Kidney epithelial cell (primary cell): ENCODE data around the gene POC5. TPM values are rescaled to one million over a fixed set of nuclear protein-coding genes. Genes with fewer than 3 reads are reported as not detected.

Experiments
- DNase-seq: peaks from one replicate; pipeline ENCODE4 v3.0.0-alpha.2; 2010; ENCODE audit warnings: low read depth
- H3K27me3 ChIP-seq: 2 replicates; pipeline ENCODE4 v1.6.0; 2011; ENCODE audit warnings: low read length; ENCODE audit not compliant: control insufficient read depth, insufficient read depth
- H3K36me3 ChIP-seq: 2 replicates; pipeline ENCODE4 v1.5.1; 2011; ENCODE audit warnings: low read length; ENCODE audit not compliant: control insufficient read depth, insufficient read depth
- H3K4me3 ChIP-seq: 2 replicates; pipeline ENCODE4 v1.5.1; 2011; ENCODE audit warnings: low read depth, mild to moderate bottlenecking, control low read depth, low read length
- total RNA-seq: library from RNA; depleted of rRNA; stranded (reverse); fragments of >200 nt; gene quantifications from 2 replicates; pipeline ENCODE4 v1.2.3, GENCODE V29; 2015
- TF ChIP-seq, protein P1 (sequence below): IDR thresholded peaks from 2 replicates; pipeline ENCODE4 v1.5.1; 2011; ENCODE audit warnings: mild to moderate bottlenecking, moderate library complexity, low read length, control low read depth, inconsistent platforms; ENCODE audit not compliant: insufficient read depth, poor library complexity, severe bottlenecking

The POC5 gene
- total RNA-seq, 1 donor from 2014 or later, result 20.6 TPM

DNA sequence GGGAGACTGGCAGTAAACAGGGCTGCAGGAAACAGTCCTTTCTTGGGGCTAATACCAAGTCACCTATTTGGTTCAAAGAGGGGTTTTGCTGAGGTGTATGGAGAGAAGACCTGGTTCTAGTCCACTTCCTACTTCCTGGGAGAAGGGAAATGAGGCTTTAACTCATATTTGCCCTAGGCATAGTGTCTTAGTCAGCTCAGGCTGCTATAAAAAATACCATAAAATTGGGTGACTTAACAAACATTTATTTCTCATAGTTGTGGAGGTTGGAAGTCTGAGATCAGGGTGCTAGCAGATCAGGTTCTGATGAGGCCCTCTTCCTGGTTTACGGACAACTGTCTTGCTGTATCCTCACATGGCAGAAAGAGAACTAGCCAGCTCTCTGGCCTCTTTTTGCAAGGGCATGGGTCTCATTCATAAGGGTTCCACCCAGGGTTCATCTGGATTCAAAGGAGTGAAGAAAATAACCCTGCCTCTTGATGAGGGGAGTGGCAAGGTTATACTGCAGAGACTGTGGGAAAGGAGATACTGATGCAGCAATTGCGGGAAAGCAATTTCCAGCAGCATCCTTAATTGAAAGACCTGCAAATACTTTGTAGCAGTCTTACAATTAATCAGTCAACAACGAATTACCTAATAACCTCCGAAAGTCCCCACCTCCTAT, 65.5 kb downstream of the POC5 start:
- TF ChIP-seq, protein P1, sequence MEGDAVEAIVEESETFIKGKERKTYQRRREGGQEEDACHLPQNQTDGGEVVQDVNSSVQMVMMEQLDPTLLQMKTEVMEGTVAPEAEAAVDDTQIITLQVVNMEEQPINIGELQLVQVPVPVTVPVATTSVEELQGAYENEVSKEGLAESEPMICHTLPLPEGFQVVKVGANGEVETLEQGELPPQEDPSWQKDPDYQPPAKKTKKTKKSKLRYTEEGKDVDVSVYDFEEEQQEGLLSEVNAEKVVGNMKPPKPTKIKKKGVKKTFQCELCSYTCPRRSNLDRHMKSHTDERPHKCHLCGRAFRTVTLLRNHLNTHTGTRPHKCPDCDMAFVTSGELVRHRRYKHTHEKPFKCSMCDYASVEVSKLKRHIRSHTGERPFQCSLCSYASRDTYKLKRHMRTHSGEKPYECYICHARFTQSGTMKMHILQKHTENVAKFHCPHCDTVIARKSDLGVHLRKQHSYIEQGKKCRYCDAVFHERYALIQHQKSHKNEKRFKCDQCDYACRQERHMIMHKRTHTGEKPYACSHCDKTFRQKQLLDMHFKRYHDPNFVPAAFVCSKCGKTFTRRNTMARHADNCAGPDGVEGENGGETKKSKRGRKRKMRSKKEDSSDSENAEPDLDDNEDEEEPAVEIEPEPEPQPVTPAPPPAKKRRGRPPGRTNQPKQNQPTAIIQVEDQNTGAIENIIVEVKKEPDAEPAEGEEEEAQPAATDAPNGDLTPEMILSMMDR, result no peak
- Histone ChIP-seq H3K4me3 (no peak overlapping the region), H3K36me3 (no peaks in the 10 kb centered on the region), H3K27me3 (no peaks in the 10 kb centered on the region)
- no peak for DNase-seq

DNA sequence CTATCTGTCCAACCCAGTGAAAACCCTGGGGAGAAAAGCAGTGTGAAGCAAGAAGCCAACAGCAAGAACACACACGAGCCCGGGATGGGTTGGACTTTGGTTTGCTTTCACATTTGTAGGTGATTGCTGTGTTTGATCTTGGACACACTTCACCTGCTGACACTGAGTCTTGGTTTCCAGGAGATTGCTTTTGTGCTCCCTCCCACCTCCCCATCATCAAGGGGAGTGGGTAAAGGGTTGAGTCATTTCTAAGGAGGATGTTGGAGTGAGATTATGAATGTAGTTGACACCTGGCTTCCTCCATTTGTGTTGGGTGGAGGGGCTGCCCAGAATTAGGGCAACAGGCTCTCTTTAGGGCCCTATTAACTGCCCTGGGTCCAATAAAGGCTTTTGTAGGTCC, 68.5 kb downstream of the POC5 start:
- H3K27me3 ChIP-seq, result no peaks in the 10 kb centered on the region
- no peak overlapping the region for H3K4me3 ChIP-seq
- TF ChIP-seq, protein P1, result no peak
- H3K36me3 ChIP-seq, result no peaks in the 10 kb centered on the region
- no peak for DNase-seq

DNA sequence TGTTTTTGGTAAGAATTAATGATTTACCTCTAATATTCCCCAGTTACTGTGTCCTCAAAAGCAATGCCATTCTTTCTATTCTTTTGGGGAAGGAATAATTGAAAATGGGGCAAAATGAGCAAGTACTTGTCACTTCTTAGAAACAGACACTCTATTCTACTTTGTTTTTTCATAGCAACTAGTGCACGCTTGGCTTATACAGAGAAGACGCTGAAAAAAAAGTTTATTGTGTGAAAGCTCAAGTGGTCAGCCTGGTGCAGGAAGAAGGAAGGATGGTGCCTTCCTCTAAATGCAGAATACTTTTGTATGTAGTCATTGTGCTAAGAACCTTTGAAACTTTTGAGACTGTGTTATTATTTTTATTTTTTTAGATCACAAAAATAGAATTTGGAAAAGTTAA, 76.4 kb downstream of the POC5 start:
- no peaks in the 10 kb centered on the region for H3K27me3 ChIP-seq
- no peak overlapping the region for H3K4me3 ChIP-seq
- no peaks in the 10 kb centered on the region for H3K36me3 ChIP-seq
- DNase-seq, result no peak
- TF ChIP-seq, protein P1, result no peak

DNA sequence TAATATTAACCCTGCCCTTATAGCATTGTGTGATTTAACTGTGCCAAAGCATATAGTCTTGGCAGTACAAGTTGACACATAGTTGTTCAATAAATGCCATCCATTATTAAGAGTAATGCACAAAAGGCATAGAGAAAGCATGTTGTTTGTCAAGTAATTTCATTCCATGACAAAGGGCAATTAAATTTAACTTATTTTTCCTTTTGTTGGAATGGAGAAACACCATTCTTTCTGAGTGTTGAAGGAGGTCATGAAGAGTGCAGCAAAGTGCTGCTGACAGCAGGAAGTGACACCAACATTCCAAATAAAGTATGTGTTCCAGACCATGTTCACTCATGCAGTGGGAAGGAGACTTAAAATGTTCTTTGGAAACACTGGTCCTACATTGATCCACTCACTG, 76.8 kb downstream of the POC5 start:
- Histone ChIP-seq H3K4me3 (no peak overlapping the region), H3K27me3 (no peaks in the 10 kb centered on the region), H3K36me3 (no peaks in the 10 kb centered on the region)
- TF ChIP-seq, protein P1, result no peak
- peak; percentile 42 for DNase-seq

DNA sequence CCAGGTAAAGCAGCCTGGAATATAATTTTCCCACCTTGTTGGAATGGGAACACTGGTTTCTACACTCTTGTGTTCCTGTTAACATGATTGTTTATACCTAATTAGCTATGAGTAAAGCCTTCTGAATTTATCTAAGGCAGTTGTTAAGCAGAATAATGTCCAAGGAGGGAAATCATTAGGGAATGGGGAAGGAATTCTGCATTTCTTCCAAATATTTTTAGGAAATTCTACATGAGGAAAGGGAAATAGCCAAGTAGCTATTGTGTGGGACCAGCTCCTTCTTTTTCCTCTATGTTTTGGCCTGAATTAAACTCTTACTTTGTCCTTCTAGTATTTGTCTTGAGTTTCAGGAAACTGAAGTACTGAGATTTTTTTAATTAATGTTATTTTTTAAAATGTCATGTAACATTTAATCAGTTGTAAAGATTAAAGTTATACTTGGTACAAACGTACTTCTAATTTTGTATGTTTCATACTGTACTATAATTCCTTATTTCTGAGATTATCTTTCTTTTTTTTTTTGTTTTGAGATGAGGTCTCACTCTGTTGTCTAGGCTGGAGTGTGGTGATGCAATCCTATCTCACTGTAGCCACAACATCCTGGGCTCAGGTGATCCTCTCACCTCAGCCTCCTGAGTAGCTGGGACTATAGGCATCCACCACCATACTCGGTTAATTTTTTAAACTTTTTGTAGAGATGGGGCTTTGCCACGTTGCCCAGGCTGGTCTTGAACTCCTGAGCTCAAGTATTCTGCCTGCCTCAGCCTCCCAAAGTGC, 77.5 kb downstream of the POC5 start:
- H3K36me3 ChIP-seq, result no peaks in the 10 kb centered on the region
- no peak overlapping the region for H3K4me3 ChIP-seq
- no peaks in the 10 kb centered on the region for H3K27me3 ChIP-seq
- TF ChIP-seq, protein P1, result no peak
- DNase-seq, result no peak
